ENCODE data around the gene GNG8.

The GNG8 gene

DNA sequence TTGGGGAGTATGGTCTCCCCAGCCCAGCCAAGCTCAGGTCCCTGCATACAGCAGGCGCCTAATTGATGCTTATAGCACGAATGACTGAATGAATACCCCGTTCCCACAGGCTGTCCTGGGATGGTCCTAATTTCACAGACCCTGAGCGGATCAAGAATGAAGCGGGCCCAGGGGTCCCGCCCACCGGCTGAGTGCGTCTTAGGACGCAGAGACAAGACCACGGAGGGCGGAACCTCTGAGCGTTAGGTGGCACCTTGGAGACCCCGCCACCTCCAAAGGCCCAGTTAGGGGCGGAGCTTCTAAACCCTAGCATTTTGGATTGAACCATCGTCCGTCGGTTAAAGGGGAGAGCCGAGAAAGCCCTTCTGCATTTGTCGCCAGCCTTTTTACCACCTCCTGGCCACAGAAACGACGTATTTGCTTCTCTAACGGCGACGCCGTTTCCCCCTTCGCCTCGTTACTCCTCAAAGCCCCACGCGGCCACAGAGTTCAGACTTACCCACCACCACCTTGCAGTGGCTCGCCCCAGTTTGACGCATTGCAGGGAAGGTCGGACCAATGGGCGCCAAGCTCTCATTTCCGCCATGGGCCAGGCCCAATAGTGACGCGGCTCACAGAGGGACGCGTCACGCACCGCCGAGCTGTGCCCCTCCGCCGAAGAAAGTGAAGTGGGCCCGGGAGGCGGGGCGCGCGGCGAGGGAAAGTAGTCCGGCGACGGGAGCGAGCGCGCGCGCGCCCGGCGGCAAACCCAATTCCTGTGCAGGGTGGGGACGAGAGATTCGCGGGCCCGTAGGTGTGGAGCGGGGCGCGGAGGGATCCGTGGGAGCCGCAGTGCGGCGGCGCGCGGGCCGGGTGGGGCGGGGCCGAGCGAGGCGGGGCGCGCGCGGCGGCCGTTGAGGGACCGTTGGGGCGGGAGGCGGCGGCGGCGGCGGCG is 35.4 kb downstream of the GNG8 start:
- peak overlapping the region; percentile 100 for H3K4me3 ChIP-seq (ENCODE audit: low read depth, low read length)
- TF ChIP-seq, protein P1, sequence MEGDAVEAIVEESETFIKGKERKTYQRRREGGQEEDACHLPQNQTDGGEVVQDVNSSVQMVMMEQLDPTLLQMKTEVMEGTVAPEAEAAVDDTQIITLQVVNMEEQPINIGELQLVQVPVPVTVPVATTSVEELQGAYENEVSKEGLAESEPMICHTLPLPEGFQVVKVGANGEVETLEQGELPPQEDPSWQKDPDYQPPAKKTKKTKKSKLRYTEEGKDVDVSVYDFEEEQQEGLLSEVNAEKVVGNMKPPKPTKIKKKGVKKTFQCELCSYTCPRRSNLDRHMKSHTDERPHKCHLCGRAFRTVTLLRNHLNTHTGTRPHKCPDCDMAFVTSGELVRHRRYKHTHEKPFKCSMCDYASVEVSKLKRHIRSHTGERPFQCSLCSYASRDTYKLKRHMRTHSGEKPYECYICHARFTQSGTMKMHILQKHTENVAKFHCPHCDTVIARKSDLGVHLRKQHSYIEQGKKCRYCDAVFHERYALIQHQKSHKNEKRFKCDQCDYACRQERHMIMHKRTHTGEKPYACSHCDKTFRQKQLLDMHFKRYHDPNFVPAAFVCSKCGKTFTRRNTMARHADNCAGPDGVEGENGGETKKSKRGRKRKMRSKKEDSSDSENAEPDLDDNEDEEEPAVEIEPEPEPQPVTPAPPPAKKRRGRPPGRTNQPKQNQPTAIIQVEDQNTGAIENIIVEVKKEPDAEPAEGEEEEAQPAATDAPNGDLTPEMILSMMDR (IDR thresholded peaks at IDR 0.05; ENCODE audit: low read depth, low read length), result no peak

- H3K4me3 ChIP-seq (ENCODE audit: low read depth, low read length), result peak overlapping the region; percentile 100
- TF ChIP-seq, protein P1 (IDR thresholded peaks at IDR 0.05; ENCODE audit: low read depth, low read length), result no peak
Measured at GRCh38 chr19:46599716-46600373, 36.2 kb downstream of the GNG8 start.

- H3K4me3 ChIP-seq (ENCODE audit: low read depth, low read length), result no peak overlapping the region
- TF ChIP-seq, protein P1 (IDR thresholded peaks at IDR 0.05; ENCODE audit: low read depth, low read length), result no peak
Measured at GRCh38 chr19:46598372-46598917, 37.6 kb downstream of the GNG8 start.

- no peak overlapping the region for H3K4me3 ChIP-seq (ENCODE audit: low read depth, low read length)
- TF ChIP-seq, protein P1 (IDR thresholded peaks at IDR 0.05; ENCODE audit: low read depth, low read length), result no peak
Measured at GRCh38 chr19:46596008-46596407, 40.0 kb downstream of the GNG8 start.

DNA sequence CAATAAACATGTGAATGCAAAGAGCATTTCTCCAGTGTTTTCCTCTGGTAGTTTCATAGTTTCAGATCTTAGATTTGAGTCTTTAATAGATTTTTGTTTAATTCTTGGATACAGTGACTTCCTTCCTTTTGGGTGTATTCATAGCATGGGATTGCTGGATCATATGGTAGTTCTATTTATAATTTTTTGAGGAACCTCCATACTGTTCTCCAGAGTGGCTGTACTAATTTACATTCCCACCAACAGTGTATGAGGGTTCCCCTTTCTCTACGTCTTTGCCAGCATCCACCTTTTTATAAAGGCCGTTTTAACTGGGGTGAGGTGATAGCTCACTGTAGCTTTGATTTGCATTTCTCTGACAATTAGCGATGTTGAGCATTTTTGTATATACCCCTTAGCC is 44.1 kb downstream of the GNG8 start:
- H3K4me3 ChIP-seq (ENCODE audit: low read depth, low read length), result no peak overlapping the region
- TF ChIP-seq, protein P1 (IDR thresholded peaks at IDR 0.05; ENCODE audit: low read depth, low read length), result no peak

- H3K4me3 ChIP-seq (ENCODE audit: low read depth, low read length), result no peak overlapping the region
- TF ChIP-seq, protein P1 (IDR thresholded peaks at IDR 0.05; ENCODE audit: low read depth, low read length), result no peak
Measured at GRCh38 chr19:46591254-46591653, 44.7 kb downstream of the GNG8 start.

- TF ChIP-seq, protein P1 (IDR thresholded peaks at IDR 0.05; ENCODE audit: low read depth, low read length), result no peak
- H3K4me3 ChIP-seq (ENCODE audit: low read depth, low read length), result no peak overlapping the region
Measured at GRCh38 chr19:46587861-46588260, 48.1 kb downstream of the GNG8 start.

All from WI38 (cell line).